AG04449 (cell line): Measurements from ENCODE around the gene NFIA.

Source experiments
- CTCF ChIA-PET: fragments of 350-600 bp; formaldehyde crosslinking; extraction: SDS; loops from one replicate; lab custom pipeline; 2021; ENCODE audit warnings: antibody characterized with exemption; lab: Yijun Ruan, JAX
- POLR2A ChIA-PET: fragments of 400-600, 350-600 bp; formaldehyde crosslinking; extraction: SDS; loops from one replicate; lab custom pipeline; 2020; ENCODE audit warnings: antibody characterized with exemption, inconsistent platforms; lab: Yijun Ruan, JAX
- DNase-seq: peaks from one replicate; pipeline ENCODE4 v3.0.0-alpha.2; 2010; ENCODE audit warnings: low read depth, low spot score
- H3K4me3 ChIP-seq: 2 replicates; pipeline ENCODE4 v1.5.1; 2011; ENCODE audit warnings: low read depth, mild to moderate bottlenecking, control low read depth, low read length
- TF ChIP-seq, protein P1 (sequence below): IDR thresholded peaks from one replicate; pipeline ENCODE4 v1.5.1; 2011; ENCODE audit warnings: mild to moderate bottlenecking, moderate library complexity, low read length, control low read depth, inconsistent platforms; ENCODE audit not compliant: insufficient read depth; ENCODE audit errors: missing control alignments

The NFIA gene

DNA sequence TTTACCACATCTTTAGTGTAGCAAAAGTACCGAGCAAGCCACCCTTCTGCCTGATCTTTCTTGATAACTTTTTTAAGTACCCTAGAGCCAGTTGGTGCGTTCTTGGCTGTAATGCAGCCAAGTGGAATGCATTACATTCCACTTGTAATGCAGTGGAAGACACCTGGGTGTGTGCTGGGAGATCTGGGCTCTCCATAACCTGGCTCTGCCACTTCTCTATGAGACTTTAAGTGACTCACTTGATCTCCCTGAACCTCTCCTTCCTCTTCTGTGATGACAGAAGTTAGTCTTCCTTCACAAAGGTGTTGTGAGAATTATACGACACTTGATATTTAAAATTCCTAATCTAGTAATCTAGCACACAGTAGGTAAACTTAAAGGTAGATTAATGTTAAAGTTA lies 35.3 kb upstream of the NFIA start:
- no peak for DNase-seq
- POLR2A ChIA-PET, result interaction anchor here (0.7 kb wide), 1 partner anchor 103 kb away, joined by 3 read pairs; no protein-coding TSS in a partner anchor
- TF ChIP-seq, protein P1, sequence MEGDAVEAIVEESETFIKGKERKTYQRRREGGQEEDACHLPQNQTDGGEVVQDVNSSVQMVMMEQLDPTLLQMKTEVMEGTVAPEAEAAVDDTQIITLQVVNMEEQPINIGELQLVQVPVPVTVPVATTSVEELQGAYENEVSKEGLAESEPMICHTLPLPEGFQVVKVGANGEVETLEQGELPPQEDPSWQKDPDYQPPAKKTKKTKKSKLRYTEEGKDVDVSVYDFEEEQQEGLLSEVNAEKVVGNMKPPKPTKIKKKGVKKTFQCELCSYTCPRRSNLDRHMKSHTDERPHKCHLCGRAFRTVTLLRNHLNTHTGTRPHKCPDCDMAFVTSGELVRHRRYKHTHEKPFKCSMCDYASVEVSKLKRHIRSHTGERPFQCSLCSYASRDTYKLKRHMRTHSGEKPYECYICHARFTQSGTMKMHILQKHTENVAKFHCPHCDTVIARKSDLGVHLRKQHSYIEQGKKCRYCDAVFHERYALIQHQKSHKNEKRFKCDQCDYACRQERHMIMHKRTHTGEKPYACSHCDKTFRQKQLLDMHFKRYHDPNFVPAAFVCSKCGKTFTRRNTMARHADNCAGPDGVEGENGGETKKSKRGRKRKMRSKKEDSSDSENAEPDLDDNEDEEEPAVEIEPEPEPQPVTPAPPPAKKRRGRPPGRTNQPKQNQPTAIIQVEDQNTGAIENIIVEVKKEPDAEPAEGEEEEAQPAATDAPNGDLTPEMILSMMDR, result no peak
- CTCF ChIA-PET, result interaction anchor here (1.0 to 15.1 kb wide), 4 partner anchors 10 to 199 kb away, joined by 3 to 329 read pairs (median 6); no protein-coding TSS in a partner anchor
- no peak overlapping the region for H3K4me3 ChIP-seq

DNA sequence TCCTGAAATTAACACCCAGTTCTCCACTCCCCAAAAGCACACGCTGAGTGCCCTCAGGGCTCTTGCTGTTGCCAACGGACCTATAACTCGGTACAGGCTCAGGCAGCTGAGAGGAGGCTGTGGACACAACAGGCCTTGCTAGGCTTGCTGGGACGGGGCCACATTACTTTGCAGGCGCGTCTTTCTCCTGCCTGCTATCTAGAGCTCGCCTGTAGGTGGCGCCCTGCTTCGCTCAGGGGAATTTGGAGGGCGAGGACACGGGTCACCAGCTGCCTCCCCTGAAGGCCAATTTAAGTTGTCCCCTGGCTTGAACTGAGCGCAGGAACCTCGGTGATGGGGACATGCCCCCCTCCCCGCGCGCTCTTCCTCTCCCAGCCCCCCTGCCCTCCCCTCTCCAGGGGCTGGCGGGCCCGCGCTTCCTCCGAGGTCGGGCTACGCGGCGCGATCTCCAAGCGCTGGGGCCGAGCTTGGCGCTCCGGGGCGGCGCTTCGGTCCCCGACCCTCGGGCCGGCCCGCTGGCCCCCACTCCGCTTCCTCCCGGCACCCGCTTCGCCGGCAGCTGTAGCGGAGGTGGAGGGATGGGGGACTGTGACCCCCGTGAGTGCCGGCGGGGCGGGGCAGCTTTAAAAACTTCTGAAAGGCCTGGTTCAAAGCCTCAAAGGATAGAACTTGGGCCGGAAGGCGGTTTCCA lies 32.4 kb upstream of the NFIA start:
- TF ChIP-seq, protein P1, result peak; percentile 95
- POLR2A ChIA-PET, result interaction anchor here (0.6 kb wide), 1 partner anchor 663 kb away, joined by 3 read pairs; no protein-coding TSS in a partner anchor
- CTCF ChIA-PET, result interaction anchor here (0.6 to 15.1 kb wide), 65 partner anchors 8 to 1079 kb away, joined by 3 to 329 read pairs (median 4); partner anchors contain the start of gene NFIA
- no peak for DNase-seq
- peak overlapping the region; percentile 65 for H3K4me3 ChIP-seq

DNA sequence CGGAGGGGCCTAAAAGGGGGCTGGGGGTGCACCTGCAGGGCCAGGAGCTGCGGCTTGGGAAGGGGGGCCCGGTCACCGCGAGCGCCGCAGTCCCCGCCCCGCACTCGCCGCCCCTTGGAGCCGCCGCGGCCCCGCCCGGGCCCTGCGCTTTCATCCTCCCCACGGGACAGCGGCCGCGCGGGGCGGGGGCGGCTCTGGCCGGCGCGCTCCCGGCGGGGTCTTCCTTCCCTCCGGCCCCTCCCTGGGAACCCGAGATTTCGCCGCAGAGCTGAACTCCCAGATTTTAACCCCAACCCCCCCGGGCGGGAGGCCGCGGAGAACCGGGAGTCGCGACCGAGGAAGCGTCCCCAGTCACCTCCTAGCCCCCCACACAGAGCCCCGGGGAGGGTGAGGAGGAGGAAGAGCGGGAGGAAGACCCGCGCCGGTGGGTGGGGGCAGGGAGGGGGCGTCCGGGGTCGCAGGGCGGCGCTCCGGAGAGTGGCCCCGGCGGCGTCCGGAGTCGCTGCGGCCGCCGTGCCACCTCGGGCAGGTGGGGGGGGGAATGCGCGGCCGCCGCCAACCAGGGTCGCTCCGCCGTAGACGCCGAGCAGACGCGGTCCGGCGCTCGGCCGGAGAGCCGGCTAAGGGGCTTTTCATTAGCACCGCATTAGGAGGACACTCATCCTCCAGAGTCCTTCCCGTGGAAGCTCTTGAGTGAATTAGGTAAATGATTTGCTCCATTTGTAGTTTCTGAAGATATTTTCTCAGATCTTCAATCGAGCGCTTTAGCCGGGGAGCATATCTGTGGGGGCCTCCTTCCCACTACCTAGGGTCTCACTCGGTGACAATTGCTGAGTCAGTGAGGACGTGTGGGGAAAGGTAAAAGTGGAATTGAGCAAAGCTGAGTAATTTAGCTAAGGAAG lies 31.6 kb upstream of the NFIA start:
- CTCF ChIA-PET, result interaction anchor here (0.6 to 15.1 kb wide), 54 partner anchors 9 to 1080 kb away, joined by 3 to 329 read pairs (median 4); partner anchors contain the start of gene NFIA
- no peak for DNase-seq
- peak overlapping the region; percentile 65 for H3K4me3 ChIP-seq
- POLR2A ChIA-PET, result no interaction called here
- TF ChIP-seq, protein P1, result no peak

DNA sequence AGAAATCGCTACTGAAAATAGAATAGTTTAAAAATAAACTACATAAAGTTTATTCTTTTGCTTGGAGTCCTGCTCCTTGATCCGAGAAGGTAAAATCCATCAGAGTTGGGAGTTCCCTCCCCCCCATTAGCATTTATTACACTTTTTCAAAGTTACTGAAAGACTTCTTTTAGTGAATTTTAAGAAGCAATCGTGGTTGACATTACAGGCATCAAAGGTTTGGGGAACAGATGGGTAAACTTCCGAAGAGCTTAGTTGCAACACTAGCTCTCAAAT lies 31.0 kb upstream of the NFIA start:
- POLR2A ChIA-PET, result no interaction called here

DNA sequence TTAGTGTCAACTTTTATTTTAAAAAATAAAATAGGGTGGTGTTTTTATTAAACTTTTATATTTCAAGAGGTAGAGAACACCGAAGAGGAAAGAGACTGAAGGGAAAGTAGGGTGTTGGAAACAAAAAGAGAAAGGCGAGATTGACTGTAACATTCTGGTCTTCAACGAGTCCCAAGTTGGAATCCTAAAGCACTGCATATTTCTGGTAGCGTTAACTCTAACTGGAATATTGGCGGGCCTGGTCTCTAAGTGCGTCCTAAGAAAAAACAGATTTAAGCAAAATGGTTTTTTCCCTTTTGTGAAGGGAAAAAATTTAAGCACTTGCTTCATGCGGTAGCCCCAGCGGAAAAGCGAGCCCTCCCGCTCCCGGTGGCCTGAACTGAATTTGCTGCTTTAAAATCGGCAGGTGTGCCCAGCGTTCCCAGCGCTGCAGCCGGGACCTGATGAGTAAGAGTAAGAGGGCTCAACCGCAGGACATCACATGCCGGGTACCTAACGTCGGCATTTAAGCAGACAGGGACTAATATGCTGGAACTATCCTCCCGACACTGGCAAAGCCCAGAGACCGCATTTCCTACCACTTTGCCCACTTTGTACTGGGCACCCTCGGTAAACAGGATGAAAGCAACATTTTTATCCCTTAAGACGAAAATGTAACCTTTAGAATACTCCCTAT lies 30.5 kb upstream of the NFIA start:
- ChIA-PET CTCF (interaction anchor here (1.1 to 15.1 kb wide), 12 partner anchors 8 to 895 kb away, joined by 3 to 329 read pairs (median 20); no protein-coding TSS in a partner anchor), POLR2A (no interaction called here)
- TF ChIP-seq, protein P1, result no peak
- H3K4me3 ChIP-seq, result no peak overlapping the region
- DNase-seq, result no peak

More for the DNA sequence above, 31.0 kb upstream of the NFIA start:
- no peak for DNase-seq
- H3K4me3 ChIP-seq, result no peak overlapping the region
- TF ChIP-seq, protein P1, result no peak
- CTCF ChIA-PET, result interaction anchor here (1.2 to 15.1 kb wide), 11 partner anchors 8 to 895 kb away, joined by 4 to 329 read pairs (median 23); no protein-coding TSS in a partner anchor
